GM19023 (cell line): ENCODE data around the gene CTNND2.
"Not testable (repeated sequence)": the region's sequence is repeated elsewhere in the genome, so short reads cannot be mapped to it uniquely, and the experiment has no call there.

Experiments
- ATAC-seq: cut with Tn5 transposase; IDR thresholded peaks from one replicate; pipeline ENCODE4 v1.9.1; 2021; ENCODE audit warnings: mild to moderate bottlenecking, moderate library complexity; ENCODE audit not compliant: unreplicated experiment

The CTNND2 gene

DNA sequence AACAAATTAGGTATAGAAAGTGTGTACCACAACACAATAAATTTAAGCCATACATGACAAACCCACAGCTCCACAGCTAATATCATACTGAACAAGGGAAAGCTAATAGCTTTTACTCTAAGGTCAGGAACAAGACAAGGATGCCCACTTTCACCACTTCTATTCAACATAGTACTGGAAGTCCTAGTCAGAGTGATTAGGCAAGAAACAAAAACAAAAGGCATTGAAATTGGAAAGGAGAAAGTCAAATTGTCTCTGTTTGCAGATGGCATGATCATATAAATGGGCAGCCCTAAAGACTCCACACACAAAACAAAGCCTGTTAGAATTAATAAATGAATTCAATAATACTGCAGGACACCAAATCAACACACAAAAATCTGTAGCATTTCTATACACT is 548.8 kb downstream of the CTNND2 start:
- no peak for ATAC-seq

DNA sequence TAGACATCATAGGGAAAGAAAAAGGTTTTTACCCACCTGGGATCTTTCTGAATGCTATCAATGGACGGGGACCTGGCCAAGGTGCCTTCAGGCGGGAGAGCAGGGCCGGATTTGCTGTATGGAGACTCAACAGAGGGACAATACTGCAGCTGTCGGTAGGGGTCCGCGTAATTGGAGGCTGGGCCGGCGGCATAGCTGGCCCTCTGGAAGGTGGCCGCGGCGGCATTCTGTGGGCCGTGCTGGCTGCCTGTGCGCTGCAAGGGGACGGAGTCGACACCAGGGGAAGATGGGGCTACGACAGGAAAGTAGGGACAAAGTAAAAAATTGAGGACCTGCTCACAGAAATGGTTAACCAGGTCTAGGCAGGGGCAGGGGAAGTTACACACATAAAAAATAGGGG is 557.9 kb downstream of the CTNND2 start:
- no peak for ATAC-seq

GRCh38 chr5:11335881-11336760 is 568.1 kb downstream of the CTNND2 start:
- ATAC-seq, result no peak

DNA sequence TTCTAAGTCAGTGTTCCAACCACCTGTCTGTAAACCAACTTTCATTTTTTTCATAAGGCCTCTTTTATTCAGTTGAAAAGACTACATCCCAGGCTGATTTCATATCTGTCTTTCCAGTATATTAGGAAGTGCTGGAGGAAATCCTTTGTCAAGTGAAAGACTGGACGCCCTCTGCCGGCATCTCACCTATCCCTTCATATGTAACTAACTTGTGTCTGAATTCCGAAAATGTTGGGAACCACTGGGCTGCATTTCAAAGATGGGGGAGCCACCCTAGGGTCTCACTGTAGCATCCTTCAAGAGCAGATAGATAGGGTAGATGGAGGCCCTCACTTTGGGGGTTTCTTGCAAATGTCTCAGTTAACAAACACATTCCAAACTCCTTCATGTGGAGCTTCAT is 569.8 kb downstream of the CTNND2 start:
- ATAC-seq, result no peak

- no peak for ATAC-seq
Observed at GRCh38 chr5:11329679-11330078, 574.6 kb downstream of the CTNND2 start.

DNA sequence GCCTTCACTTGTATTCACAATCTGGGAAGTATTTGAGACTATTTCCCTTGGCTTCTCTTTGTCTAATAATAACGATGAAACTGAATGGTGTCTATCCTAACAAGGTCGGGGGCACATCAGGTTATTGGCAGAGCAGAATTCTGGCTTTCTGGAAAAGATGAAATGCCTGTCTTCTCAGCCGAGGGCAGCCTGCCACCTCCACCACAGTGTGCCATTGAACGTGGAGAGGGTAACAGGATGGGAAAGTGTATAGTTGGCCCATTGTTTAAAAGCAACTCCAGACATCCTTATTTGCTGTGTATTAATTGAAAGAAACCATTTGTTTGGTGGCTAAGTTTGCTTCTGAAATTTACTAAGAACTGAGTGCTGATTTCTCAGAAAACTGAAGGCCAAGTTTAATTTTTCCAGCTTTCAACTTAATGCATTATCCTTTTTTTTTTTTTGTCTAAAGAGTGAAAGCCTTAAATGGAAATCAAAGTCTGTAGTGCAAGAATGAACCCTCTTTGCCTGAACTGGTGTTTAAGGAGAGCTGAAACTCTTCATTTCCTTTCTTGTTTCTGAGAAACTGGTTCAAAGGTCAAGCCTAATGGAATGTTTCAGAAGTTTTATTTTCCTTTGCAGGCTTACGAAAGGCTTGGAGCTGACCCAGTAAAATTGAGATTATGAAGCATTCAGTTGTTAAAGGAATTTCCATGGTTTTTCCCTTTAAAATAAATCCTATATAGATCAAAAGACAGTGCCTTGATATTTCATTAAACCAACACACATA is 579.5 kb downstream of the CTNND2 start:
- ATAC-seq, result no peak

- no peak for ATAC-seq
Observed at GRCh38 chr5:11323761-11324160, 580.5 kb downstream of the CTNND2 start.

DNA sequence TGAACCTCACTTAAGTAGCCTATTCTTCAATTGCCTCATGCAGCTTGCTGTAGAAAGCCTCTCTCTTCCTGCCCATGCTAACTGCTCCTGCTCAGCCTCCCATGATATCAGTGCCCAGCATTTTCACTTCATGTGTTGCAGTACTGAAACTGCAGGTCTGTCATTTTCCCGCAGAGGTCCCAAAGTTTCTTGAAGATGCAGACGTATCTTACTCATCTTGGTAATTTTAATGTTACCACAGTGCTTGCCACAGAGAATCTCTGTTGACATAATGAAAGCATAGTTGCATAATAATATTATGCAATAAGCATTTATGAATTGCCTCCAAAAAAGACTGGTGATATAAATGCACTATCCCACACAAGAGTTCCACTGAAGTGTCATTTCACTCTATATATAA is 582.1 kb downstream of the CTNND2 start:
- no peak for ATAC-seq

DNA sequence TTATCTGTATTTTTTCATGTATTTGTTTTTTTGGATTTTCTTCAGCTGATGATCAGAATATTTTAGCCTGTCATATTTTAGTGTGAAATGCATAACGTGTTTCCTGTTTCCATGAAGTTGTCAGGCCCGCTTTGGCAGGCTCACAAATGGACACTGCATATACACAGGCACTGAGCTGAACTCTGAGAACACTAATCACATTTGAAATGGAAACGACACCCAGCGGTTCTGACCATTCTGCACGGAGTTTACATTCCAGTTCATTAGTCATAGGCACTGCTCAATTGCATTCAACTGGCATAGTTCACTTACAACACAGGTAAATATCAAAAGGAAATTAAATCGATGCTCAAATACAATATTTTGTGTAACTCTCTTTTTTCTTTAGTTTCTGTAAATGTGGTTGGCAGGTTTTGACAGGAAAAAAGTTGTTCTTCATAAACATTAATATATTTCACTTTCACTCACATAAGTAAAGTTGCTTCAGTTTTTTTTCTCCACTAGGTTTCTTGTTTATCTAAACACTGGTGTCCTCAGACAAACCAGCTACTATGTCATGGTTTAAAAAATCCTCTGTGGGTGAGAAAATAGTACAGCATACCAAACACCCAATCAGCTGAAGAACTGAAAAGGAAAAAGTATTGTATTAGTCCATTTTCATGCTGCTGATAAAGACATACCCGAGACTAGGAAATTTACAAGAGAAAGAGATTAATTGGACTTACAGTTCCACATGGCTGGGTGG is 584.2 kb downstream of the CTNND2 start:
- ATAC-seq, result no peak

- ATAC-seq, result not testable (repeated sequence)
Observed at GRCh38 chr5:11313694-11314093, 590.6 kb downstream of the CTNND2 start.

DNA sequence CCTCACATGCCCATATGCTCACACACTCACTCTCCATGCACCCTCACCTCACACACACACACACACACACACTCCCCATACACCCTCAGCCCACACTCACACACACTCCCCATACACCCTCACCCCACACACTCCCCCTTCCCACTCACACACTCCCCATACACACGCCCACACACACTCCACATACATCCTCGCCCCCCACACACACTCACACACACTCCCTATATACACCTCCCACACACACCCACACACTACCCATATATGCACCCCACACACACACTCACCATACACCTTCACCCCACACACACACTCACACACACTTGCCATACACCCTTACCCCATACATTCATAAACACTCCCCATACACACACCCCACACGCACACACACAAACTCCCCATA is 592.5 kb downstream of the CTNND2 start:
- ATAC-seq, result no peak

DNA sequence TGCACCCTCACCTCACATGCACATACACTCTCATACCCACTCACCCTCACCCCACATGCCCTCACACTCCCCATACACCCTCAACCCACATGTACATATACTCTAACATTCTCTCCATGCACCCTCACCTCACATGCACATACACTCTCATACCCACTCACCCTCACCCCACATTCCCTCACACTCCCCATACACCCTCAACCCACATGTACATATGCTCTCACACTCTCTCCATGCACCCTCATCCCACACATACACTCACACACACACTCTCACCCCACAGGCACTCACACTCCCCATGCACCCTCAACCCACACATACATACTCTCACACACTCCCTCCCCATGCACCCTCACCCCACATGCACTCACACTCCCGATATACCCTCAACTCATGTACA is 593.0 kb downstream of the CTNND2 start:
- no peak for ATAC-seq

- ATAC-seq, result no peak
Observed at GRCh38 chr5:11310158-11310557, 594.1 kb downstream of the CTNND2 start.

GRCh38 chr5:11306365-11306764 is 597.9 kb downstream of the CTNND2 start:
- ATAC-seq, result no peak

DNA sequence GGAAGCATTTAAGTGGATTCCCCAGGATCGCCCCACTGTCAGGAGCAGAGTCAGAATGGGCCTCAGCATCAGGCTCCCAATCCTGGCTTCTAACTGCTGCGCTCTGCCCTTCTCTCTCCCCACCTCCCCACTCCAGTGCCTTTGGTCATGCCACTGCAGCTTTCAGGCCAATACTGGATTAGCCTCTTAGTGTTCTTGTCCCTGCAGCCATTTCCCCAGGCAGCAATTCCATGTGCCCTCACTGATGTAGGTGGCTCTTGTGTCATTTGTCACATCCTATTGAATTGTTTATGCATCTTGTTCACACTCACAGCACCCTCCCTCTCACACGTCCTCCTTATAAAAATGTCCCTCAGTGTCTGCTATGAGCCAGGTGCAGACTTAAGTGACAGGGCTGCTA is 599.0 kb downstream of the CTNND2 start:
- ATAC-seq, result no peak

GRCh38 chr5:11304641-11305040 is 599.6 kb downstream of the CTNND2 start:
- ATAC-seq, result no peak

DNA sequence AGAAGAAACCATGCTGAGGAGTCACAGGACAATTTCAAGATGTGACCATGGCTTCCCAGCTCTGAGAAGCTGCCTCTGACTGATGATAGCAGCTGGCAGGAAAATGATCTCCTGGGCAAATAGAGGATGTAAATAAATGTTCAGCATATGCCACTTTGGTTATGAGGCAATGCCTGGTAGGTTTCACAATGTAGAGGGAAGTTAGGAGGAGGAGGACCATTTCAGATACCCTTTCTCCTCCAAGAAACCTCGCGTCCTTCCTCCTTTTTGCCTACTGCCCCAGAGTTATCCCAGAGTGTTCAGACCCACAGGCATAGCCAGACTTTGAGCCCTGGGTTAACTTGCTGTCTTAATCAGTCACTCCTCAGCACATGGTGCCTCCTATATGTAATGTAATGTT is 601.6 kb downstream of the CTNND2 start:
- no peak for ATAC-seq

- ATAC-seq, result no peak
Observed at GRCh38 chr5:11301171-11301570, 603.1 kb downstream of the CTNND2 start.

GRCh38 chr5:11300736-11301135 is 603.5 kb downstream of the CTNND2 start:
- ATAC-seq, result no peak

DNA sequence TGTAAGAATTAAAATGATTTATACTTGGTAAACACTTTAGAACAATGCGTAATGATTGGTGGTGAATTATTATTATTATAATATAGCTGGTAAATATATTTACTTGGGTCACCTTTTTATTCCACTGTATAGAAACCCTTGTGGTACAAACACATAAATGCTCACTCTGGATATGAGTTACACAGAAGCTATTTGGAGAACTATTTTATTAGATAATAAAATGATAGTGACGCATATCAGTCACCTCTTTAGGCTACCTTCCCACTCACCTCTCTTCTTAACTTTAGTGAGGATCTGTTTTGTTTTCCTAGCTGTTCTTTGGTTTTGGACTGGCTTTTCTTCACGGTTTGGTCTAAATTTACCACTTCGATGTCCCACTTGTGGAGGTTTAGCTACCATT is 605.4 kb downstream of the CTNND2 start:
- ATAC-seq, result no peak

GRCh38 chr5:11293523-11293922 is 610.7 kb downstream of the CTNND2 start:
- no peak for ATAC-seq
